Activated CD4-positive, alpha-beta T cell treated with anti-CD3 and anti-CD28 coated beads for 4 hours (primary cell): ENCODE measurements around the gene FDXACB1.

Experiments used
- DNase-seq, 2 donors: peaks; one replicate each; pipeline ENCODE4 v3.0.0-alpha.2; 2020

The FDXACB1 gene, protein sequence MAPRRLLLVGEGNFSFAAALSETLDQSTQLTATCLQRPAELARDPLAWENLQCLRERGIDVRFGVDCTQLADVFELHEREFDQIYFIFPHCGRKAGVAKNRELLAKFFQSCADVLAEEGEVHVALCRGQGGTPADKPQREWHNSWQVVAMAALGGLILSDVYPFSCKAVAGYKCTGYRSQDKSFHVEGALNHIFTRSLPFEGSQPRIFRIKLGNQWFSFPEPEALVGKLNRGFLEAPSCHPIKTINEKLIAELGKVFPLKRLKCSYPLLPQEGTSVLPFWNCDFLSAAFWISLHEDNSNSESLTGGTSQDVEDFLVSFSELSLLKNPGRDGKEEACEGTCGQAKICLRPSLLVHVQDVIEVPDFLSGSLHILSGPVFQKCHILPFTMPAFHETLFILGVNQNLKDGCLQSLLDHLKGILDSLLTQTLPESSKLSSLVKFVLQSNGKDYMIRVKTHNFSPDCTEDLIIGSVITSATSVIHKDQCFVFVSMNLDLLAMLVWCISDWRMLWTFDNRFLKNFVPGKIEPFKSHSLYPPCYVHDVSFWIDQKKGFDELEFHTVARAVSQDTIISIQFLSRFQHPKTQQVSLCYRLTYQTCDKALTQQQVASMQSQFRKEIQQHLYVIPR

DNA sequence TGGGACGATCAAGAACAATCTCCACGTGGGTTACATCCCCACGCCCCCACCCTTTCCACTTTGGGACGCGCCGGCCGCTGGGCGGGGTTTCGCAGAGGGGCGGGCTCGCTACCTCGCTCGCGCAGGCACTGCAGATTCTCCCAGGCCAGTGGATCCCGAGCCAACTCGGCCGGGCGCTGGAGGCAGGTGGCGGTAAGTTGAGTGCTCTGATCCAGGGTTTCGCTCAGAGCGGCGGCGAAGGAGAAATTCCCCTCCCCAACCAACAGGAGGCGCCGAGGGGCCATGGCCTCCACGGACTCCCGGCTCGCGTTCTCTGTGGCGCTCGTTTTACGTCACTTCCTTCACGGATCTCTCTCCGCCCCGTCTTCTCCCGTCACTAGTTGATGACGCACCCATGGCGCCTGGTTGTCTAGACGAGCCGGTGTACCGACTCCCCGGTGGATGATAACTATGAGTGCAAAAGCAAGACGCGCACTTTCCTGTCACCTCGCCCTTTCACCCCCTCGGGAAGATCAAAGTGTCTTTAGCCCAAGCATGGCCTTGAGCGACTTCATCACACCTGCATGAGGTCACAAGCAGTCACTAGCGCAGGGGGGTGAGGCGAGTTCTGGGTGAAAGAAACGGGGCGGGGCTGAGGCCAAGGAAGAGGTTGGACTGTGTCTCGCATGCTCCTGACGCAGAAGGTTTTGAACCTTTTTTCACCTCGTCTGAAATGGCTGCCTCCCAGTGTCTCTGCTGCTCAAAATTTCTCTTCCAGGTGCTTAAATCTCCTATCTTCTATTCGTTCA, at the start of gene FDXACB1, which contains the start of gene CFAP68:
Gene FDXACB1 (minus strand): TSS at position 317 of the 788 bp plus-strand sequence. CDS start 33 bp downstream, at position 284.
Gene CFAP68 (plus strand): TSS at position 693 of the 788 bp plus-strand sequence. CDS start 20 bp downstream, at position 713.
- peak; percentile 95 for DNase-seq

DNA sequence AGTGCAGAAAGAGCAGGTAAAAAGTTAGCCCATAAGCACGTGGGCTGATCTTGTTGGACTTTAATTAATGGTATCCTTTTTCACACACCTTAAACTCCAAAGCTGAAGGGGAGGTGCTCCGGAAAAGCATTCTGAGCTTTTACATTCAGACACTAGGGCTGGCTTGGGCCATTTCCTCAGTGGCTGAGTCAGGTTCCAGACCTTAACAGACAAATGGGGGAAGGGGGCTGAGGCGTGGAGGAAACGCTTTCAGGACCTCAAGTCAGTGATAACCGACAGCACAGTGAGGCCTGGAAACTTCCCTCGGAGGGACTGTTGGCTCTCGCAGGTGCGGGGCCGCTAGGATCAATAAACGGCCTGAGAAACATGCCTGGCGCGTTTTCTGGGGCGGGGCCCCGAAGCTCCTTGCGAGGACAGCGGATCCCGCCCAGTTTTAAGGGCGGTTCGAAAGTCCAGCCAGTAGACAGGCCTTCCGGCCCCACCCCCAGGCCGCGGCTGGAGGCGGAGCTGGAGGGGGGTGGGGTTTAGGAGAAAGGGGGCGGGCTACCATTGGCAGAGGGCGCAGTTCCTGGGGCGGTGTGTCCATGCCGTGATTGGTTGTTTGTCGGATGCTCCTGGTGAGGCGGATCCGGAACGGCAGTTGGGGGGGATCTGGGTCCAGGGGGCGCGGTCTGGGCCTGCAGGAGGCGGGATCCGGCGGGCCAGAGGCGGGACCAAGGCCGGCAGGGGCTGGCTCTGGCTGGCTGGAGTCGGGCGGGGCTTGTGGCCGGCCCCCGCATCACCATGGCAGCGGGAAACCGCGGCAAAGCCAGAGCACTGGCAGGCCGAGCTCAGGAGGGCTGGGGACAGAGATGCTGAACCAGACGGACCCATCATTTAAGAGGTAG, 47.8 kb upstream of the FDXACB1 start:
- DNase-seq = peak; percentile 92

DNA sequence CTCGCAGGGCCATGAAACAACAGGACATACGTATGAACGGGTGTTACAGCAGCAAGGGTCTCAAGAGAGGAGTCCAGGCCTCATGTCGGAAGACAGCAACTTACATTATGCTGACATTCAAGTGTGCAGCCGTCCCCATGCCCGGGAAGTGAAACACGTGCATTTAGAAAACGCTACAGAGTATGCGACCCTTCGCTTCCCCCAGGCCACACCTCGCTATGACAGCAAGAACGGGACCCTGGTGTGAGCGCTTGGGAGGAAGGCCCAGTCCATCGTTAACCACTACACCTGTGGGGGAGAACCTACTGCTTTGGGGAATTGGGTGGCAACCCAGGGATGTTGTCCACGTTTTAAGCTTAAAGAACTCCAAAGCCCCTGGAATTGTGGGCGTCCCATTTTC, 47.0 kb upstream of the FDXACB1 start:
- DNase-seq = no peak

GRCh38 chr11:111923951-111924350, 45.0 kb upstream of the FDXACB1 start:
- no peak for DNase-seq

- no peak for DNase-seq
These were observed 44.4 kb upstream of the FDXACB1 start for GRCh38 chr11:111923351-111923788.

DNA sequence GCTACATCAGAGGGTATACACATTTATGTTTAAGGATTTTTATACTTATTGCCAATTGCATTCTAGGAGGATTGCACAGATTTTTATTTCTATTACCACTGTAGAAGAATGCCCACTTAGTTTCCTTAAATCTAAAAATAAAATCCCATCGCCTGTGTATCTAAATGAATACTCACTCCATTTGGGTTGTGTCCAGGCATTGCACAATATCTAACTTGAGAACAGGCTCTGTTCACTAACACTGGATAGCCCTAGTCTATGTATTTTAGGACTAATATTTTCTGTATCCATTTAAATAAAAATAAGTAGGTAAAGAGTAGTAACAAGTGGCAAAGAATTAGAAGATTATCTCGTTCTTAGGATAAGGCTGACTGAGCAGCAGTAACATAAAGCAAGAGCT, 43.8 kb upstream of the FDXACB1 start:
- no peak for DNase-seq

GRCh38 chr11:111921541-111922230, 42.7 kb upstream of the FDXACB1 start:
- DNase-seq = no peak

DNA sequence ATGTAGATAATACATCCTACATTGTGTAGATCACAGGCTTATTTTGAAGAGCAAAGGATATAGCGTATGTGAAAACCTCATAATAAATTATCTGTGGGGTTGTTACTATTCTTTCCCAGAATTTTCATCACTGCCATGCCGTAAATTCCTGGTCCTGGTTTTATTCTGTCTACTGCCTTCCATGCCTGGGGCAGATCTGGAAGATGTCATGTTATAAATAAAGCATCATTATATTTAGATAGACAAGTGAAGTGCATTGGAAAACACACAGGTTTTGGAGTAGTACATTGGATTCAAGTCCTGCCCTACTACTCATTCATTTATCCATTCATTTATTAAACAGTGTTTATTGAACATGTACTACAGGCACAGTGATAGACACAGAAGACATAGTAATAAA, 41.9 kb upstream of the FDXACB1 start:
- no peak for DNase-seq

DNA sequence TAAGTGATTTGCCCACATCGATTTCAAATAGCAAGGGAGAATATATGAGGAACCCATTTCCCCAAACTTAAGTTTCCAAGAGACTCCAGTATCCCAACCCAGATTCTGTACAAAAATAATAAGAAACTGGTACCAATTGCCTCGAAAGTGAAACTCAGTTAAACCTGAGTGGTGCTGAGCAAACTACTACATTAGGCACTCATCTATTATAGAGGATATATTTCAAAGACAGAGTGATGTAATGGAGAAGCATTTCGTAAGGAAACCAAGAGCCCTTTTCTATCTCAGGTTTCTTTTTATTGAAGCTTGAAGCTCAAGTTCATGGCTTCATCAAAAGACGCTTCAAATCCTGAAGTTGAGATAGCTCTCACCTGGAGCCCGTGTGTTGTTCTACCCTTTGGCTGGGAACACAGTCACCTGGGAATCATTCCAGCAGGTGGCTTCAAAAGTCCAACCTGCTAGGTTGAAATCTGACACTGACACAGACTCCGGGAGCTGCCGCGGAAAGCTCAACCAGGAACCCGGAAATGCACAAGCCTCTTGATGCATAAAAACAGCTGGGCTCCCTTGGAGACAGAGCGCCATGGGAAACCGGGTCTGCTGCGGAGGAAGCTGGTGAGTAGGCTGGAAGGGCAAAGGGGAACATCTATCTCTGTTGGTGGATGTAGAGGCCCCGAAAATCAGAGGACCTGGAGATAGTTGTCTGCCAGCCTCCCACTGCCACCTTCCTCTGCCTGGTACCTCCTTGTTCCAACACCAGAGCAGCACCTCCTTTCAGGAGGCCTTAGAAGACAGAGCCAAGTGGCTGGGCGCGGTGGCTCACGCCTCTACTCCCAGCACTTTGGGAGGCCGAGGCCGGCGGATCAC, 39.7 kb upstream of the FDXACB1 start, which contains the start of gene C11orf52:
Gene C11orf52 (plus strand): TSS at position 524 of the 867 bp plus-strand sequence. CDS start 60 bp downstream, at position 584.
- DNase-seq = no peak

- DNase-seq = no peak
These were observed 38.8 kb upstream of the FDXACB1 start for GRCh38 chr11:111917788-111918187.

DNA sequence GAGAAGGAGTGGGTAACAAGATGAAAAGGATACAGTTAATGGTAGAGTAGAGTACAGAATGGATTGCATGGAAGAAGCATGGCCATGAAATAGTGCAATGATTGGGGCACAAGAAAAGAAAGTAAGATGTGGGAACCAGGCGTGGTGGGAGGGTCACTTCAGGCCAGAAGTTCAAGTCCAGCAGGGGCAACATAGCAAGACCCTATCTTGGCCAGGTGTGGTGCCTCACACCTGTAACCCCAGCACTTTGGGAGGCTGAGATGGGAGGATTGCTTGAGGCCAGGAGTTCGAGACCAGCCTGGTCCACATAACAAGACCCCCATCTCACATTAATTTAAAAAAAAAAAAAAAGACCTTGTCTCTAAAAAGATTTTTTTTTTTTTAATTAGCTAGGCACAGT, 38.3 kb upstream of the FDXACB1 start:
- DNase-seq = no peak

- DNase-seq = no peak
These were observed 37.8 kb upstream of the FDXACB1 start for GRCh38 chr11:111916768-111917167.

GRCh38 chr11:111913997-111914396, 35.0 kb upstream of the FDXACB1 start:
- no peak for DNase-seq

DNA sequence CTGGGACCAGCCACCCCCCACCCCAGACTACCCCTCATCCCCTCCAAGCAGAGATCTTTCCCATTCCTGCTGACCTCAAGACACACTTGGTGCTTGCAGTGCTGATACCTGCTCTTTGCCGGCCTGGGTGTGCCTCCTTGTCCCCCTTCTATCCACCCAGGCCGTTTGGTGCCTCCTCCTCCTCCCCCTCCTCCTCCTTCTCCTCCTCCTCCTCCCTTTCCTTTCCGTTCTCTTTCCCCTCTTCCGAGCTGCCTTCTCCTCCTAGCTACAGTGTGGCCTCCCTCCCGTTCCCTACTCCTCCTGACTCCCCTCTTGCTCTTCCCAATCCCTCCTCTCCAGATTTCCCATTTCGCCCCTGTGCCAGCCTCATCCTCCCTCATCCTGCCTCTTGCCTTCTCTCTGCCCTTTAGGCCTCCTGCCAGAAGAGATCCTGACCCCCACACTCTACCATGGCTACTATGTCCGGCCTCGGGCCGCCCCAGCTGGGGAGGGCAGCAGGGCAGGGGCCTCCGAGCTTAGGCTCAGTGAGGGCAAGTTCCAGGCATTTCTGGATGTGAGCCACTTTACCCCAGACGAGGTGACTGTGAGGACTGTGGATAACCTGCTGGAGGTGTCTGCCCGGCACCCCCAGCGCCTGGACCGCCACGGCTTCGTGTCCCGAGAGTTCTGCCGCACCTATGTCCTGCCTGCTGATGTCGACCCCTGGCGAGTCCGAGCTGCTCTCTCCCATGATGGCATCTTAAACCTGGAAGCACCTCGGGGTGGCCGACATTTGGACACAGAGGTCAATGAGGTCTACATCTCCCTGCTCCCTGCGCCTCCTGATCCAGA, 34.3 kb upstream of the FDXACB1 start:
- DNase-seq = no peak

DNA sequence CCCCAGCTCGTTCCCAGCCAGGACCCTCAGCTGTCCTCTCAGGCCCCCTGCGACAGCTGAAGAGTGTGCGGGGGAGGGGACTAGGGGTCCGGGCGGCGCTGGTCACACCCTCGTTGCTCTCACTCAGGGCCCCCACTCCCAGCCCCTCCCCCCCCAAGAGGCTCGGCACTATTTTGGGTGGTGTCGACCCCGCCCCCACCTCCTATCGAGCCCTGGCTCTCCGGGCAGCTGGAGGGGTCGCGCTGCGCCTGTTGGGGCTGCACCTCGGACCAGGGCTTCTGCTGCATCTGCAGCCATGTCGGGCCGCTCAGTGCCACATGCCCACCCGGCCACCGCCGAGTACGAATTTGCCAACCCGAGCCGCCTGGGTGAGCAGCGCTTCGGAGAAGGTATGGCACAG, 33.6 kb upstream of the FDXACB1 start, which contains the start of gene HSPB2:
Gene HSPB2 (plus strand): TSS at position 200 of the 400 bp plus-strand sequence. CDS start 96 bp downstream, at position 296.
- no peak for DNase-seq

DNA sequence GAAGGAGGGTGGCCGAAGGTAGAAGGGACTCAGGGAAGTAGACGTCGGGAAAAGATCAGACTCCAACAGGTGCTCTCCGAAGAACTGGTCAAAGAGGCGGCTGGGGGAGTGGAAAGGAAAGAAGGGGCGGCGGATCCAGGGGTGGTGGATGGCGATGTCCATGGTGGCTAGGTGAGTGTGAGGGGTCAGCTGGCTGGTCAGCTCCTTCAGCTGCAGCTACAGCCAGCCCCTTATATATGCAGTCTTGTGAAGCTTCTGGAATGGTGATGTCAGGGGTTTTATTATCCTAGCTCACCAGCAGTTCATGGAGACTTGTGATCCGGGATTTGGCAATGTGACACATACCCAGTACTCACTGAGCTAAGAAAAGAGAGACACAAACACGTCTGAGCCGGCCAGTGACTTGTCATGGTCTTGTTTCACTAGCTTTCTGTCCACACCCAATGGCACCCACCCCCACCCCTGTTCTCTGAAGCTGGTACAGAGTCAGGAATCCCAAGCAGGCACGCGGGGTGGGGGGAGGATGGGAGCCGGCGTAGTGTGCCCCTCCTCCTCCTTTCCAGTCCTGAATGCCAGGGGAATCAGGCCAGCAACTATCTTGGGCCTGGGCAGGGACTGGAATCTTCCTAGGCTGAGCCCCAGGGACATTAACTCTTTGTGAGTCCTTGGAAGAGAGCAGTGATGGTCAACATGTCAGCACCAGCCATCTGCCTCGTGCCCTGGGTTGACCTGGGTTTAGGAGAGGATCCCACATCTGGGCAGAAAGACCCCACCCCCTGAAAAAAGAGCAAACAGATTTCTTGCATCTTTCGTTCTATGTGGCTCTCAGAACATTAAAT, 32.8 kb upstream of the FDXACB1 start, which contains the start of gene CRYAB:
Gene CRYAB (minus strand): TSS at position 208 of the 839 bp plus-strand sequence. CDS start 46 bp downstream, at position 162.
- no peak for DNase-seq

DNA sequence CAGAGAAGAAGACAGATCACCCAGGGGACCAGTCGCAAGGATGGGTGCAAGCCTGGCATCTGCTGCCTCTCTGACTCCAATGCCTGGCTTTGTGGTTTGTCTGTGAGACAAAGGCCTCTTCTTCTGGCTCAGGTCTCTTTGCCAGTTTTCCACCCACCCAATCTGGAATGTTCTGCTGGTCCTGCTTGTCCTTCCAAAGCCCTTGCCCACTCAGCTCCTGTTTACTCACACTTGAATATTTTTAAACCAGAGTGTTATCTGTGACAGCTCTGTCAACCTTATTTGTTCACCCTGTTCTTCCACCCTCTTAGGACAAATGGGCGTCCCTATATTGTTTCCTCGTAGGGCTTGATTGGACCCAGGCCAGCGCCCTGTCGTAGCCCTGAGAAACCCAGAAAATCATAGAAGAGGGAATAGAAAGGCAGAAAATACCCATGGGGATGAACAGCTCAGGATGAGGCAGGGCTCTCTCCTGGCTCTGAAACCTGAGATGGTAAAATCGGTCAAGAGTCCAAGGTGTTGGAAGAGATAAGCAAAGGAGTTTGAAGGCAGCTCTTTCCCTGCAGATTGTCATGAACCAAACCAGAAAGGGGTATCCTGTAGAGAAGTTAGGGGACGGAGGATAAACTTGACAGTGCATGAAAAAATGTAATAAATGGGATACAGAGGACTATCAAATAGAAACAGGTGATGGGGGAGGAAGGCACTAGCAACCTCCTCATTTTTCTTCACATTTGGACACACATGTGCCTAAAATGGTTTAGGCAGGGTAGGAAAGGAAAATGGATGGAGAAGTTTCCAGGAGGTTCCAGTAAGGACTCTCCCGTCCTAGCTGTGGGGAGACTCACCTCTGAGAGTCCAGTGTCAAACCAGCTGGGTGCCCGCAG, 32.0 kb upstream of the FDXACB1 start:
- DNase-seq = no peak
